HG03571 (cell line): ENCODE data around the gene MAD1L1.
A peak's percentile ranks its signal among the peaks of the same experiment; 100 is the strongest.
"Not testable (repeated sequence)": the region's sequence is repeated elsewhere in the genome, so short reads cannot be mapped to it uniquely, and the experiment has no call there.

Experiments
- ATAC-seq: cut with Tn5 transposase; IDR thresholded peaks from one replicate; pipeline ENCODE4 v1.9.1; 2021; ENCODE audit not compliant: unreplicated experiment

Gene MAD1L1

GRCh38 chr7:2180081-2180480 is 52.7 kb downstream of the MAD1L1 start:
- no peak for ATAC-seq

DNA sequence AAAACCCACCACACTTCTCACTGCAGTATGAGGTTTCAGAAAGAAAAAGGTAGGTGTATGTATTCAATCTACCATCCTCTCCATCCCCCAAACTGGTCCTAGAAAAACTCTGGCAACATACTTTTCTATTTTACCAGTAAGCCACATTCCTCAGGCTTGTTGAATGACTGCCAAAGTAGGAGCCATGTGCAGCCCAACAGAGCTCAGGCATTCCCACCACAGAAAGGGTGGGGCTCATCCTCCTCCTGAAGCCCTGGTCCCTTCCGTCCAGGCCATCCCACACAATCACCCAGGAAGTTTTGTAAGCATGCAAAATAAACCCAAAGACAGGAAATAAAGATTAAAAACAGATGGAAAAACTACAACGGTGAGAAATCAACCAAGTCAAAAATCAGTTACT is 57.2 kb downstream of the MAD1L1 start:
- ATAC-seq, result no peak

- no peak for ATAC-seq
Observed at GRCh38 chr7:2175091-2175490, 57.7 kb downstream of the MAD1L1 start.

GRCh38 chr7:2173189-2173827 is 59.4 kb downstream of the MAD1L1 start:
- ATAC-seq, result no peak

DNA sequence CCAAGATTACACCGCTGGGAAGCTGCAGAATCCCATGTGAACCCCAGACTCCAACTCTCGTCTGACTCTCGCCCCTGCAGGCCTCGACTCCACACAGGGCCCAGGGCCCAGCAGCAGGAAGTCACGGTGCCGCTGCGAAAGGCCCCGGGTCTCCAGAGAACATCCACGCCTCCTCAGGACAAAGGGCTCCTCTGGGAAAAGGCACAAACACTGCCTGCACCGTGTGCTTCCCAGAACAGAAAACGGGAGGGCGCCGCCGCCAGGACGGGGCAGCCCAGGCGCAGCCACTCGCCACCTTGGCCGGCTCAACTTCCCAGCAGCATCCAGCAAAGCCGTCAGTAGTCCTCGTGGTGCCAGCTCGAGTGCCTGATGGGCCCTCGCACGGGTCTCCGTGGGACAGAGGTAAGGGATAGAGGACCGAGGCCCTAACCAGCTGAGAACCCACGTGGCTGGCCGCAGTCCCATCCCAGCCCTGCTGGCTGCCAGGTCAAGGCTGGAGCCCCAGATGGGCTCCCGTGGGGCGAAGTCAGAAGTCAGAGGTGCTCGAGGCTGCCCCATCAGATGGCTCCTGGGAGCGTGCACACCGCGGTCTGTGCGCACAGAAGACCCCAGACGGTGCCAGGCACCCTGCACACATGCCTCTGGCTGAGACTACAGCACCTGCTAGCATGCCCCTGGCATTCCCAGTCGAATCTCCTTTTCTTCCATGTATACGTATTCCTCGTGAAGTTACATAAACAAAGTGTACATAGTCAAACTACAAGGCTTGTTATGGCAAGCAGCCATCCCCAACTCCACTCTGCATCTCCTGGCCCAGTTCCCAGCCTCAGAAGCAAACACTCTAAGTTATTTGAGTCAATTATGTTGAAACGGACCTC is 60.2 kb downstream of the MAD1L1 start:
- ATAC-seq, result no peak

DNA sequence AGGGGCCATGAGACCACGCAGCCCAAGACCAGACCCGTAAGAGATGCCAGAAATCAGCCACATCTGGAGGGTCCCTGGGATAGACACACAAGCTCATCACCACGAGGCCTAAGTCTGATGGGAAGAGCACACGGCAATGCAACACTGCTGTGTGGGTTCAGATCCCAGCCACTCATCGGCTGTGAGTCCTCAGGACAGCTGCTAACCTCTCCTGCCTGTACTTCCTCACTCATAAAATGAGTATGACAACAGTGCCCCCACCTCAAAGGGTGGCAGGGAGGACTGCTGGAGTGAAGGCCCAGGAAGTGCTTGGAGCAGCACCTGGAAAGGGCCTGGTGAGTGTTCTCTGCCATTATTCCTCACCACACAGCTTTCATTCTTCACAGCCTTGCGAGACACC is 60.9 kb downstream of the MAD1L1 start:
- no peak for ATAC-seq

DNA sequence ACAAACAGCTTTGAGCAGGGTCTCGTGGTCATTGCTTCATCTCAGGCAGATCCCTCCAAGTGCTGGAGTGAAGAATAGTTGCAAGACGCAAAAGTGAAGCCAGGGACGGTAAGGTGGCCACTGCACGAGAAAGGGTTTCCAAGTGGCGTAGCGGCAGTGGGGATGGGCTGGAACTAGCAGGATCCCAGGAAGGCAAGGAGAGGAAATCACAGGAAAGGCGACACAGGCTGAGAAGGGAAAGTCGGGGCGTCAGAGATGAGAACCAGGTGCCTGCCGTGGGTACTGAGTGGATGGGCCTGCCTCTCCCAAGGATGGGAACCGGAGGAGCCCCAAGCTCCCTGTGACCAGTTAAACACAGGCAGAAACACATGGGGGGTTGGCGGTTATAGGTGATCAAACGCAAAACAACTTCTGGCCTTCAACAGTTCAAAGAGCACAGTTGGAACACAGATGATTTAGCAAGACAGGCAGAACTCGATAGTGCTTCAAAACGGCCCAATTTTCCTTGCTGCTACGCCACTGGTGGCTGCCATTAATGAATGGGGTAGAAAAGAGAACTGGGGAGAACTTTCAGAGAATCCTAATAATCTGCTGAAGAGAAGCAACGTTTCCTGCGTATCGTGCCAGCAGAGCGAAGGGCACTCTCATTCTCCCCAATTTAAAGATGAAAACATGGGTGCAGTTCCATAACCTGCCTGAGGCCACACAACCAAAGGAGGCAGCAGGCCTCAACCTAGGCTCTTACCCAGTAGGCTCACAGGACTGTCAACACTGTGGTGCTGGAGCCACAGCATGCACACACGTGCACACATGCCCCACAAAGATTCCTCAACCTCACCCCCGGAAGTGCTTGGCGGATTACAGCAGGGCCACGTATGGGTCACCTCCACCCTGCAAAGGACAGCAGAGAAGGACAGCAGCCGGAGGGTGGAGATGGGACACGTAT is 61.9 kb downstream of the MAD1L1 start:
- no peak for ATAC-seq

DNA sequence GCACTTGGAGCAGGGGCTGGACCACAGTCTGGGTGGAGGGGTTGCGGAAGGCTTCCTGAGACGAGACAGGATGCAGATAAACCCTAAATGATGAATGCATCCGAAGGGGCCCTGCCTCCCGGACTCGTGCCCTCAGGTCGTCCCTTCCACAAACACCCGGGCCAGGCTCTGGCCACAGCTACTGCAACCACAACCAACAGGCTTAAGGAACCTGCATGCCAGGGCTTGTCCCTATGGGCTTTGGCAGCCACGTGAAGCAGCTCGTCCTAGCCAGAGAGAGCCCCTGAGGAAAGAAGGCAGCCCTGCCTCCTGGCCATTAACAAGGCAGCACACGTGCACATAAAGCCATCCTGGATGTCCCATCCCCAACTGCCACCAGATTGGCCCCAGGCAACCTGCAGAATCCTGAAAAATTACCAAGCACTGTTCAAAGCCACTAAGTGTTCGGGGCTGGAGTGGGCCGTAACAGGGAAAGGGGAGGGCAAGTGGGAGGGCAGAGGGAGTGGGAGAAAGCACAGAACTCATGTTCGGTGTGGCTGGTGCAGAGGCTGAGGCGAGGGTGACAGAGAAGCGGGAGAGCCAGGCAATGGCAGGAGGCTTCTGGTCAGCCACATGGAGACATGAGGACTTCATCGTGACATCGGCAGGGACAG is 62.7 kb downstream of the MAD1L1 start:
- ATAC-seq, result no peak

DNA sequence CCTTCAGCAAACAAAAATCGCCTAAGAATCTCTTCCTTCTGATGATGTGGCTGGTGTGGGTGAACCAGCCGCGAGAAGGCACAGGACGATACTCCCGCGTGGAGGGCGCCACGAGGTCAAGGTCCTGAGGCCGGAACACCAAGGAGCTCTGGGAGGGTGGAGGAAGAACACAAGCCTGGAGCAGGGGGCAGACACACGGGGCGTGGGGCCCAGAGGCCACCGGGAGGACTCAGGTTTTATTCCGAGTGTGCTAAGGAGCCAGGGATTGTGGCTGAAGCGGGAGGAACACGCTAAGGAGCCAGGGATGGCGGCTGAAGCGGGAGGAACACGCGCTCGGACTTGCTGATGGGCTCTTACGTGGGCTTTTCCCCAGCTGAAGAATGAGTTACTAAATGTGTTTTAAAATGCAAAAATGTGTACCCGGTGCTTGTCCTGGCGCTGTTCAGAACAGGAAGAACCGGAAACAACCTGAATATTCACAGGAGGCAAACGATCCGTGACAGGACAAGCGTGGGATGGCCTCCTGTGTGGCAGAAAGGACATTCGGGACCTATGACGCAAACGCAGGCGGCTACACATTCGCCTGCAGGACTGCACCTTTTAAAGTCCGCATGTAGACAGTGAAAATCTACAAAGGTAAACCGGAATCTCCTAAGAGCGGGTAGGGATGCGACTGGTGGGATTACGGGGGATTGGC is 64.0 kb downstream of the MAD1L1 start:
- no peak for ATAC-seq

DNA sequence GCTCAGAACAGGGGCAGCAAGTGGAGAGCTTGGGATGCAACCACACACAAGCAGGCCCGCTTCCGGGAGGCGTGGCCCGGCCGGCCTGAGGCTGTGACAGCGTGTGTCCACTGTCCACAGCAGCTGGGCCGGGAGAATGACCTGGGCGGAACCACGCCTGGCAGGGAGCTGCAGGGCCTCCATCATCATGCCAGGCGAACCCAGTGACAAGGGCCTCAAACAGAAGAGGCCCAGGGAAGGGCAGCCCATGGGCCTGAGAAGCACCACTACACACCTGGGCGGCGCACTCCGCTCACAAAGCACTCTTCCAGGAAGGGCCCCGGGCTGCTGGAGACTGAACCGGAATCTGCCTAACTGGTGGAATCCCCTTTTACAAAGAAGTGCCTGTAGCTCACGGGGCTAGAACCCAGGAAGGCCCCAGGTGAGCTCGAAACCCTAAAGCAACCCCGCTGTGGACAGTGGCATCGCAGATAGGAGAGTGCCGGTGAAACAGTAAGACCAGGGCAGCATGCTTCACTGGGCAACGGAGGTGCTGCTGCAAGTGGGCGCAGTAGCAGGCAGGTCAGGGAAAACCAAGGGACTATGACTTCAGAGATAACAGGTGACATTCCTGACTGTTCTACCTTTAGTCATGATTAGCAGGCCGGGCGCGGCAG is 66.0 kb downstream of the MAD1L1 start:
- no peak for ATAC-seq

GRCh38 chr7:2165610-2166594 is 66.8 kb downstream of the MAD1L1 start:
- peak; percentile 97 for ATAC-seq

DNA sequence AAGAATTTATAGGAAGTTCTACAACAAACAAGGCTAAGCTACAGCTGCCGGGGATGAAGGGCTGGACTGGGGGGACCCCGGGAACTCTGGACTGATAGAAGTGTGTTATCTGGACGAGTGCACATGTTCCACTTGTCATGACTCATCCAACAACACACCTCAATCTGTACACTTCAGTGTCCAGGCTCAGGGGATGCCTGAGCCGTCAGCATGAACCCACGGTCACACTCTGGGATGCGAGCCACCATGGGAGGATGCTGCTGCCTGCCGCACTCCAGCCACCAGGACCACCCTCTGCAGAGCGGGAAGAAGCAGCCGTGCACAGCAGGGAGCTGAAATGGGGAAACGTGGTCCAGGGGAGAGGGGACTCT is 67.5 kb downstream of the MAD1L1 start:
- ATAC-seq, result no peak

- no peak for ATAC-seq
Observed at GRCh38 chr7:2164646-2165045, 68.1 kb downstream of the MAD1L1 start.

DNA sequence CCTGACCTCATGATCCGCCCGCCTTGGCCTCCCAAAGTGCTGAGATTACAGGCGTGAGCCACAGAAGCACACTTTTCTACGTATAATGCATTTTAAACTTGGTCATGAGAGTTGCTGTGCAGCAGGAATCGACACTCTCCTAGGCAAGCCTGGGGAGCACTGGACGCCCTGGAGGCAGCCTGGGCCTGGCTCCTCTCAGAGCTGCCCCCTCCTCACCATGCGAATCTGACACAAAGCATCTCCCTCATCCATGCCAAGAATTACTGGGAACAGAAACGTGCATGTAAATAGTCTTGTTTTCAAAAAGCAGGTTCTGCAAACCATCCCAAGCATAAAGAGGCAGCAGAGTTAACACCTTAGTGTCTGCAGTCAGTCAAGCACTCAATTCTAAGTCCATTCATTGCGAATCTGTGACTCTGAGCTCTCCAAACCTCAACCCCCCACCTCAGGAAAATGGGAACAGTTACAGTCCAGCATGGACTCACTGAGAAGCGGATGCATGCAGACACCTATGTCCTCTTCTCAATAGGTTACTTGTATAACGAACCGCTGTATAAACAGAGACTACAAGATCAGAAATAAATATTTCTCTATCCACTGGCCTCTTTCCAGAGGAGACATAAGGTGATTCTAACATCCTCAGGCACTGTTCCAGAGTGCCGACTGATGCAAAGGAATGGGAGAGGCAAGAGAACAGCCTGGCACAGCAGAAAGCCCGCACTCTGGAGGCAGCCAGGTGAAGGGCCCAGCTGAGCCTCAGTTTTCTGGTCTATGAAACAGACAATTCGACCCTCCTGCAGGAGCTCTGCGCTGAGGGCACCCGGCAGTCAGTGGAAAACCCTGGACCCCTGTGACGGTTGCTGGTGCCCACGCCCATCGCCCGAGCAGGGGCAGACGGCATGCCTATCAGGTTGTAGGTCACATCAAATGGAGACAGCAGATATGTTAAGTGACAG is 68.9 kb downstream of the MAD1L1 start:
- no peak for ATAC-seq

- no peak for ATAC-seq
Observed at GRCh38 chr7:2162959-2163358, 69.8 kb downstream of the MAD1L1 start.

- not testable (repeated sequence) for ATAC-seq
Observed at GRCh38 chr7:2162004-2162902, 70.5 kb downstream of the MAD1L1 start.

GRCh38 chr7:2159176-2159520 is 73.6 kb downstream of the MAD1L1 start:
- no peak for ATAC-seq
